Keratinocyte (primary cell): ENCODE results near the gene CUTC.

Source experiments
- CTCF ChIP-seq, 3 experiments: IDR thresholded peaks in 1 of 3; conservative IDR thresholded peaks in 1 of 3; optimal IDR thresholded peaks in 1 of 3; 2 replicates in 2 of 3; 3 replicates in 1 of 3; pipeline versions ENCODE3 to v1.5.1; 2011; ENCODE audit warnings: low read length in 3 of 3, mild to moderate bottlenecking in 3 of 3, moderate library complexity in 2 of 3, control low read depth in 1 of 3, inconsistent platforms in 1 of 3; ENCODE audit not compliant: insufficient read depth in 2 of 3; ENCODE audit errors: extremely low read depth in 1 of 3
- EZH2 ChIP-seq: IDR thresholded peaks from one replicate; pipeline ENCODE4 v1.6.1; 2012; ENCODE audit warnings: inconsistent platforms, mild to moderate bottlenecking, low read length, moderate library complexity

GRCh38 chr10:99791831-99792230 lies 59.8 kb downstream of the CUTC start:
- TF ChIP-seq CTCF (optimal IDR thresholded peaks at IDR 0.05 in 1 of 3, IDR thresholded peaks at IDR 0.05 in 1 of 3, conservative IDR thresholded peaks at IDR 0.05 in 1 of 3; ENCODE audit: extremely low read depth in 1 of 3, insufficient read depth in 2 of 3, low read length in 3 of 3) (no peak), EZH2 (no peak)
